Uterus (tissue), 4 donors: ENCODE results near the gene GPER1. TPM values are rescaled to one million over a fixed set of nuclear protein-coding genes. Genes with fewer than 3 reads are reported as not detected.
"Not testable (repeated sequence)": the region's sequence is repeated elsewhere in the genome, so short reads cannot be mapped to it uniquely, and the experiment has no call there.

Source experiments
- DNase-seq, 2 donors: peaks; one replicate each; pipeline ENCODE4 v3.0.0-alpha.2; 2019 to 2020
- H3K27ac ChIP-seq, 2 donors: fragments of 200-600 bp; sonication (generic); 1 replicate in 1 of 2; 2 replicates in 1 of 2; pipeline ENCODE4 v1.5.1; 2016 to 2018
- H3K27me3 ChIP-seq, 2 donors: fragments of 200-600 bp; sonication (generic); one replicate each; pipeline ENCODE4 v1.5.1; 2018 to 2019; ENCODE audit warnings: control low read depth in 1 of 2
- H3K36me3 ChIP-seq, 2 donors: fragments of 200-600 bp; sonication (generic); one replicate each; pipeline ENCODE4 v1.5.1; 2019; ENCODE audit warnings: control low read depth in 1 of 2
- H3K4me1 ChIP-seq, 2 donors: fragments of 200-600 bp; sonication (generic); one replicate each; pipeline ENCODE4 v1.5.1; 2018 to 2019; ENCODE audit warnings: control low read depth in 1 of 2
- H3K4me3 ChIP-seq, 2 donors: fragments of 200-600 bp; sonication (generic); 1 replicate in 1 of 2; 2 replicates in 1 of 2; pipeline ENCODE4 v1.5.1; 2018 to 2019; ENCODE audit warnings: mild to moderate bottlenecking in 1 of 2
- H3K9me3 ChIP-seq, 2 donors: fragments of 200-600 bp; sonication (generic); one replicate each; pipeline ENCODE4 v1.5.1; 2019; ENCODE audit warnings: control low read depth in 1 of 2
- CTCF ChIP-seq, 4 experiments: fragments of 200-600 bp in 2 of 4; fragments of 450-650 bp in 2 of 4; sonication (generic) in 2 of 4; IDR thresholded peaks; one replicate each; pipeline ENCODE4 v1.5.1; 2016 to 2019; ENCODE audit warnings: antibody characterized with exemption in 4 of 4, mild to moderate bottlenecking in 2 of 4, moderate library complexity in 1 of 4
- POLR2A ChIP-seq, 2 donors: fragments of 450-650 bp; IDR thresholded peaks; one replicate each; pipeline ENCODE4 v1.6.1; 2016; ENCODE audit warnings: antibody characterized with exemption in 2 of 2, mild to moderate bottlenecking in 1 of 2, moderate library complexity in 1 of 2
- intact Hi-C: fragments of 100-400 bp; cut with DNase I; formaldehyde crosslinking; loops from one replicate; pipeline ENCODE4 v1.15.1; 2023; ENCODE audit warnings: low total_unique reads
- total RNA-seq, 4 donors: library from RNA; depleted of rRNA in 3 of 4; stranded (reverse); fragments of >200 nt in 3 of 4; gene quantifications; one replicate each; pipeline versions ENCODE4 v1.1.0 to v1.2.4, GENCODE V29; 2014 to 2023
- donor health status: DM: yes; HTN: yes; CAD: no.

The GPER1 gene
- 10 to 100 TPM in 1 of 4 donors, 1 to 10 TPM in 3; 1.3 to 10.6 (median 5.0) TPM for total RNA-seq

GRCh38 chr7:1087952-1088920 lies at the start of gene GPER1:
Gene GPER1, plus strand, starts transcription at chr7:1088113. Its CDS starts 3,616 bp downstream, at chr7:1091729.
- Histone ChIP-seq H3K9me3 (no peaks in the 10 kb centered on the region), H3K4me1 (peaks cover 0 to 3% of the 10 kb centered on the region in 2 donors), H3K36me3 (no peaks in the 10 kb centered on the region), H3K27me3 (no peaks in the 10 kb centered on the region), H3K27ac (peak within 1 kb of the TSS; percentile 11 to 74), H3K4me3 (peak within 1 kb of the TSS; percentile 21 to 36)
- no peak for TF ChIP-seq POLR2A (IDR thresholded peaks at IDR 0.05)
- TF ChIP-seq CTCF (IDR thresholded peaks at IDR 0.05): no peak
- peak; percentile 56 to 64 for DNase-seq
- intact Hi-C loops: no loop called here

GRCh38 chr7:1040233-1040632 lies 47.7 kb upstream of the GPER1 start:
- intact Hi-C loops, DNase-seq: not testable (repeated sequence)
- peak overlapping the region; percentile 40 to 55 for H3K27ac ChIP-seq

GRCh38 chr7:1040790-1041189 lies 47.1 kb upstream of the GPER1 start:
- H3K36me3 ChIP-seq: no peaks in the 10 kb centered on the region
- DNase-seq: peak; percentile 64 to 68
- intact Hi-C loops: no loop called here
- peak overlapping the region; percentile 40 to 55 for H3K27ac ChIP-seq
- no peak overlapping the region for H3K4me3 ChIP-seq
- TF ChIP-seq CTCF (IDR thresholded peaks at IDR 0.05): no peak
- TF ChIP-seq POLR2A (IDR thresholded peaks at IDR 0.05): no peak
- no peaks in the 10 kb centered on the region for H3K27me3 ChIP-seq
- H3K4me1 ChIP-seq: peaks cover 3 to 7% of the 10 kb centered on the region in 2 donors
- no peaks in the 10 kb centered on the region for H3K9me3 ChIP-seq

More at GRCh38 chr7:1040233-1040632, 47.7 kb upstream of the GPER1 start:
- H3K36me3 ChIP-seq, H3K9me3 ChIP-seq, H3K27me3 ChIP-seq, H3K4me1 ChIP-seq, H3K4me3 ChIP-seq: not testable (repeated sequence)

GRCh38 chr7:1041551-1042491 lies 46.1 kb upstream of the GPER1 start:
- H3K27ac ChIP-seq: peak overlapping the region; percentile 0 to 82
- no peaks in the 10 kb centered on the region for H3K27me3 ChIP-seq
- DNase-seq: no peak
- intact Hi-C loops: no loop called here
- no peaks in the 10 kb centered on the region for H3K9me3 ChIP-seq
- H3K4me3 ChIP-seq: no peak overlapping the region
- TF ChIP-seq POLR2A (IDR thresholded peaks at IDR 0.05): no peak
- no peak for TF ChIP-seq CTCF (IDR thresholded peaks at IDR 0.05)
- peaks cover 3 to 7% of the 10 kb centered on the region in 2 donors for H3K4me1 ChIP-seq
- no peaks in the 10 kb centered on the region for H3K36me3 ChIP-seq

- no peaks in the 10 kb centered on the region for H3K36me3 ChIP-seq
- no peaks in the 10 kb centered on the region for H3K9me3 ChIP-seq
- intact Hi-C loops: no loop called here
- peak overlapping the region; percentile 0 to 82 for H3K27ac ChIP-seq
- H3K27me3 ChIP-seq: no peaks in the 10 kb centered on the region
- peaks cover 3 to 7% of the 10 kb centered on the region in 2 donors for H3K4me1 ChIP-seq
- DNase-seq: no peak
- H3K4me3 ChIP-seq: no peak overlapping the region
- no peak for TF ChIP-seq POLR2A (IDR thresholded peaks at IDR 0.05)
Observed at GRCh38 chr7:1042492-1042833, 45.5 kb upstream of the GPER1 start.
